ENCODE measurements around the gene FOXL2NB.

Gene FOXL2NB

DNA sequence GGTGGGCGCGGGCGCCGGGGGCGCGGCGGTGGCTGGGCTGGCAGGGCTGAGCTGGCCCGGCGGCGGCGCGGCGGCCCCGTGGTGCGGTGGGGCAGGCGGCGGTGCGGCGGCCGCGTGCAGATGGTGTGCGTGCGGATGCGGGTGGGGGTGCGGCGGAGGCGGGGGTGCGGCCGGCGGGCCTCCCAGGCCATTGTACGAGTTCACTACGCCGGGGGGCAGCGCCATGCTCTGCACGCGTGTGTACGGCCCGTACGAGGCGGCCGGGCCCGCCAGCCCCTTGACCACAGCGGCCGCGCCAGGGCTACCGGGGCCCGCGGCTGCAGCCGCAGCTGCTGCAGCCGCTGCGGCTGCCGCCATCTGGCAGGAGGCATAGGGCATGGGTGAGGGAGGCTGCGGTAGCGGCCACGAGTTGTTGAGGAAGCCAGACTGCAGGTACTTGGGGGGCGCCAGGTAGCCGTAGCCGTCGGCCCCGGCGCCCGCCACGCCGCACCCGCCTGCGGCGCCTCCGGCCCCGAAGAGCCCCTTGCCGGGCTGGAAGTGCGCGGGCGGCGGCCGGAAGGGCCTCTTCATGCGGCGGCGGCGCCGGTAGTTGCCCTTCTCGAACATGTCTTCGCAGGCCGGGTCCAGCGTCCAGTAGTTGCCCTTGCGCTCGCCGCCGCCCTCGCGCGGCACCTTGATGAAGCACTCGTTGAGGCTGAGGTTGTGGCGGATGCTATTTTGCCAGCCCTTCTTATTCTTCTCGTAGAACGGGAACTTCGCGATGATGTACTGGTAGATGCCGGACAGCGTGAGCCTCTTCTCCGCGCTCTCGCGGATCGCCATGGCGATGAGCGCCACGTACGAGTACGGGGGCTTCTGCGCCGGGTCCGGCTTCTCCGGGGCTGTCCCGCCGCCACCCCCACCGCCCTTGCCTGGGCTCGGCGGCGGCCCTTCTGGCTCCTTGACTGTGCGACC is 1.0 kb upstream of the FOXL2NB start:
- no peak for TF ChIP-seq GATA3 (IDR thresholded peaks at IDR 0.05; ENCODE audit: low read depth, low read length)
- no peak for TF ChIP-seq GATA2 (IDR thresholded peaks at IDR 0.05; ENCODE audit: low read depth, low read length)

DNA sequence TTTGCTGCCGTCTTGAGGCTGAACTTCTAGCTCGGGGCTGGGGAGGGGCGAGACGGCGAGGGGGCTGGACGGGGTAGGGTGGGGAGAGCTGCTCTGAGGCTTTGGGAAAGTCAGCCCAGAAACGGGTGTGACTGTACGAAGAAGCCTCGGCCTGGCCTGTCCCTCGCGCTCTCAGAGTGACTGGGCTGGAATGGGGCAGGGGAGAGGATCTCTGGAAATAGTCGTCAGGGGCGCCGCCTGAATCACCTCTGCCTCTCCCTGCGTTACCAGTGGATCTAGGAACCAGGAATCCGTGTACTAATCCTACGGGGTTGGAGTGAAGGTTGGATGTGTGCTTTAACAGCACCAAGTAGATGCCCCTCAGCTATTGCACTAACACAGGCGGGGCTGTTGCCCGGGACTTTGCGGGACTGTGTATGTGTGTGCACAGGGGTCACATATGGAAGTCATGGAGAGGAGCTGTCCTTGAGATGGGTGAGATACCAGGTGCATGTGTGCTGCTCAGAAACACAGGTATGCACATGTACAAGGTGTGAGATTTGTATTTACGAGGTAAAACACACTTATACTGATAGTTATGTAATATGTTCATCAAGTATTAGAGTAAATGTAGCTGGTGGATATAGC is 591 bp downstream of the FOXL2NB start:
- TF ChIP-seq GATA2 (IDR thresholded peaks at IDR 0.05; ENCODE audit: low read depth, low read length) (no peak), GATA3 (IDR thresholded peaks at IDR 0.05; ENCODE audit: low read depth, low read length) (no peak)

DNA sequence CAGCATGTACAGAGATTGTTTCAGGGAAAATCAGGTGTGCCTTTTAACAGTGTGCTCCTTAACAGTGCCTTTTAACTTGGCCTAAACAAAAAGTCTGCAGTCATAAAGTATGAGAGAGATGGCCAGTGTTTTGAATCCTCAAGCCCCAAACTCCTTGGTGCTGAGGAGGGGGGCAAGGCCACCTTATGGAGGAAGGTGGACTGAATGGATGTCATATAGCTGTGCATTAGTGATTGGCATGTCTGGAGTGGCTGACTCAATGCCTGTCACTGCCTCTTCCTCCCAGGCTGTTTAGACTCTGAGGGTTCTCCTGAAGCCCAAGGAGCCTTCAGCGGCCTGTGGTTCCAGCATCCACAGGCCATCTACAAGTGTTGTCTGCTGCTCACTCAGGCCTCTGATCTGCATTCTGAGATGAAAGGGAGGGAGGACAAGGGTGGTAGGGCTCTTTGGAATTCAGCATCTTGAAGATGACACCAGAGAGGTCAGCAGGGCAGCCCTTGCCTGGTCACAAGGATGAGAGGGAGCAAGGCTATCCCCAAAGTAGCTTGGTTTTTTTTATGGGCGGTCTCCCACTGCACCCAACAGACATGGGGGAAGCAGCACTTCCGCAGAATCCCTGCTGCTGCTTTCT is 1.5 kb downstream of the FOXL2NB start:
- no peak for TF ChIP-seq GATA3 (IDR thresholded peaks at IDR 0.05; ENCODE audit: low read depth, low read length)
- no peak for TF ChIP-seq GATA2 (IDR thresholded peaks at IDR 0.05; ENCODE audit: low read depth, low read length)

DNA sequence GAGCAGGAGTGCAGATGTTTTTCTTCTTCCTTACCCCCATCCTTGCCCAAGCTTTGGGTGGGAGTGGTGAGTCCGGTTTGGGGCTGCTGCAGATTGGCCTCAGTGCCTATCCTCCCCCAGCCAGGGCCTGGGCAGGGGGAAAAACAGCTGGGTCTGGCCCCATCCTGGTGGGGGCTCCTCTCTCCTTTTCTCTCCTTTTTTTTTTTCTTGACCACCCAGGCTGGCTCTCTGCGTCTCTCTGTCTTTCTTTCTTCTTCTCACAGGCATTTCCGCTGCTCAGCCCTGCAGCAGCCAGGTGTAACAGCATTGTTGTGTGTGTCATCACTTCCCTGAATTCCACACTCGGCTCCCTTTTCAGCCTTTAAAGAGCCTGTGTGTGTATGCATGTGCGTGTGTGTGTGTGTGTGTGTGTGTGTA is 2.0 kb downstream of the FOXL2NB start:
- TF ChIP-seq GATA2 (IDR thresholded peaks at IDR 0.05; ENCODE audit: low read depth, low read length) (no peak), GATA3 (IDR thresholded peaks at IDR 0.05; ENCODE audit: low read depth, low read length) (no peak)

DNA sequence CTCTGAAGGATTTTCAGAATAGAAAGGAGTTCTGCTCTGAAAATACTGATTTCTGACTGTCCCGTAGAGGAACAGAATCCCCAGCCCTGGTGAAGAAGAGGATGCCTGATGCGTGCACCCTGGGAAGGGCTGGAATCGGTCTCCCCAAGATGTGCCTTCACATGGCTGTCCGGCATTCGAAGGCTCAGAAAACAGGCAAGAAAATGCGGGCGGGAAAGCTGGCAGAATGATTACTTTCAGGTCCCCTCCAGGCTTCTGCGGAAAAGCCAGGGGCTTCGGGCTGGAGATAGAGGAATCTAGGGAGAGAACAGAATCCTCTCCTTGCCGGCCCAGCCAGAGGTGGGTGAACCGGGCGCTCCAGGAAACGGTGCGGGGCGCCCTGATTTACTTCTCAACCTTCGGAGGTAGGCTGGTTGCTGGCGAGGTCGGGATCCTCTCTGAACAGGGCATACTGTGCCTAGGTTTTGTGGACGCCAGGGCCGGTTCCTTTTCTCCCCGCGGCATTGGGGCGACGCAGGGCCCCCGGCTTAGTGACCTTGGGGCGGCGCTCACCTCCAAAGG is 2.5 kb downstream of the FOXL2NB start:
- TF ChIP-seq GATA2 (IDR thresholded peaks at IDR 0.05; ENCODE audit: low read depth, low read length): no peak
- no peak for TF ChIP-seq GATA3 (IDR thresholded peaks at IDR 0.05; ENCODE audit: low read depth, low read length)

DNA sequence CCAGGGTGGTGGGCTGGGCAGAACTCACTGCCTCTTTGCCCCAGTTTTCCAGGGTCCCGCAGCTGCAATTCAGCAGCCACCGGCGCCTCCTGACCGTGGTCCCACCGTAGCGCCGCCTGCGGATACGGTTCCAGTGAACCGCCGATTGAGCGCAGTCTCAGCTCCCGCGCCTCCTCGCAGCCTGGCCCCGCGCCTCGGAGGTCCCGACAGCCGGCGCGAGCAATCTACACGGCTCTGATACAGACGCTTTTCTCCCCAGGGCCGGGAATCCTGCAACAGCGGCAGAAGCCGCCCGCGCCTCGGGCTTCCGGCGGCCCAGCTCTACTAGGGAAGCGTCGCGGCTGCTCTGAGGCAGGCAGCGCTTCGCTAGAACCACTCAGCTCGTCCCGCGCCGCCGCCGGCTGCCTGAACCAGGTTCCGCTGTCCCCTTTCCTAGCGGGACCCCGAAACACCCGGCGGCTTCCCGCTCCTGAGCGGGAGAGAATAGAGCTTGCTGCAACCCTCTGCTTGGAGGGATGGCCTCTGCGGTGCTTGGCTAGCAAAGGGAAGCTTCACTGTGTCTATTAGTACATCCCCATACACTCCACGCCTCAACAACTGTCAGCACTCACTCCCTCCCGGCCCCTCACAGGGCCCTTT is 3.1 kb downstream of the FOXL2NB start:
- TF ChIP-seq GATA3 (IDR thresholded peaks at IDR 0.05; ENCODE audit: low read depth, low read length) (no peak), GATA2 (IDR thresholded peaks at IDR 0.05; ENCODE audit: low read depth, low read length) (no peak)

DNA sequence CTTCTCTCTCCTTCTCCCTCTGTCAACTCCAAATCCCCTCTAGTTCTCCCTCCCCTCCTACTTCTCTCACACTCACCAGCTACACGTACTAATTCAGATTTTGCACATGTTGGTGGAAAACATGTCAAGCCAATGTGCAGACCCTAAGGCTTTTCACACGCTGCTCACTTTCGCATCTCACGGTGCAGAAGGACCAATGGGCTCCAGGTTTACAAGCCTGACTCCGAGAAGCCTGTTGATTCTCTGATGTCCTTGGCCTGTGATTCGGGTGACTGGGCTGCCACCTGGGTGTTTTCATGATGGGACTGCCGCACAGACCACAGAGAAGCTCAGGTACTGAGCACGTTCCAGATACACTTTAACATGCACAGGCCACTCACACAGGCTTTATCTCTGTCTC is 3.7 kb downstream of the FOXL2NB start:
- TF ChIP-seq GATA2 (IDR thresholded peaks at IDR 0.05; ENCODE audit: low read depth, low read length) (no peak), GATA3 (IDR thresholded peaks at IDR 0.05; ENCODE audit: low read depth, low read length) (no peak)

DNA sequence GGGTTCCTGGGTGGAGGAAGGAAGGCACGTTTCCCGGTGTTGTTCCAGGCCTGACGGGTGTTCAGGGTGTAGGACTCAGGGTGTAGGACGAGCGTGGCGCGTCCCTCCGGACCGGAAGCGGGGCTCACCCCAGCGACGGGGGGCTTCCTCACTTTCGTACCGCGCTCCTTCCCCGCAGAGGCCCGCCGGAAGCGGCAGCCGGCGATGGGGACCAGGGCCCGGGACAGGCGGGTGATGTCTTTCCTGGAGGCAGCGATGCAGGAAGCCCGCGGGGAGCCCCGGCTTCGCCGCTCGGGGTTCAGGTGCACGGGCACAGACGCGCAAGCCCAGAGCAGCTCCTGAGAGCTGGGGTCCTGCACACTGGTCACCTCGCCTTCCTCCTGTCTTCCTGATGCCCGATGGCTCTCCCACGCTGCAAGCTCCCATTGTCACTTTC is 13.4 kb downstream of the FOXL2NB start:
- no peak for TF ChIP-seq GATA3 (IDR thresholded peaks at IDR 0.05; ENCODE audit: low read depth, low read length)
- no peak for TF ChIP-seq GATA2 (IDR thresholded peaks at IDR 0.05; ENCODE audit: low read depth, low read length)

DNA sequence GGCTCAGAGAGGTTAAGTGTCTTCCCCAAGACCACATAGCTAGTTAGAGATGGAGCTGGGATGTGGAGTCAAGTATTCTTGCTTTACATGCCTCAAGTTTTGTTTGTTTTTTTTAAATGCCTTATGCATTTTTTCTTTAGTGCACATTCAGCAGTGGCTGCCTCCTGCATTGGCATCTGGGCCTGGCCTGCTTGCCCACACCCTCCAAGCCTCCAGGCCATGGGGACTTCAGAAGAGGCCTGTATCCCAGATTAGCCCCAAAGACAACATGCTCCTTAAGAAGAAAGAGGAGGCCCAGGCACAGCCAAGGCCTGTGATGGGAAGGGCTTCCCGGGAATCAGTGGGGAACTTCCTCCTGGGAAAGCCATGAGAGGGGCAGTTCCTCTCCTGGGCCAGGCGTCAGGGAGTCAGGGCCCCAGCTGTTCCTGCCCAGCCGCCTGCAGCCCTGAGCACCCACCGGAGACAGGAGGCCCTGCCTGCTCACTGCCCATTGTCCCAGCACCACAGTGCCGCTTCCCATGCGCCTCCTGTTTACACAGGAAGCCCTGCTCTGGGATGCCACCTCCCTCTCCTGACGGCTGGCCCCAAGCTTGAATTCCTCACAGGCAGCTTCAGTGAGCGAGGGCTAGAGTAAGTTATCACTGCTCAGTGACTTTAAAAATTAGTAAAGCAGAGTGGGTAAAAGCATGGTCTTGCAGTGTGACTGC is 16.0 kb downstream of the FOXL2NB start:
- TF ChIP-seq GATA3 (IDR thresholded peaks at IDR 0.05; ENCODE audit: low read depth, low read length) (no peak), GATA2 (IDR thresholded peaks at IDR 0.05; ENCODE audit: low read depth, low read length) (no peak)

DNA sequence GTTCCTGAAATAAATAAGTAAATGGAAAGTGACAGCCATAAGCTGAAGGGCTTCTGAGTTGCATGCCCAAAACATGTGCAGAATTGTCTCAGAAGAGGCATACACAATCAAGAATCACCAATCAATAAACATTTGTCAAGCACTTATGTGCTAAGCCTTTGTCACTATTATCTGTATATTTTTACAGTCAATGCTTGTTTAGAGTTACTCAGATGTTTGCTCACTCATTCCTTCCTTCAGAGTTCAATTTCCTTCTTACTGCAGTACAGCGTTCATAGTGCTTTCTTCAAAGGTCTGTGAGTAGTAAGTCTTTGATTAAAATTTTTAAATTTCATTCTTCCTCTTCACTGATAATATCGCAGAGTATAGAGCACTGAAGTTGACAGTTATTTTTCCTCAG is 17.2 kb downstream of the FOXL2NB start:
- TF ChIP-seq GATA3 (IDR thresholded peaks at IDR 0.05; ENCODE audit: low read depth, low read length) (no peak), GATA2 (IDR thresholded peaks at IDR 0.05; ENCODE audit: low read depth, low read length) (no peak)

DNA sequence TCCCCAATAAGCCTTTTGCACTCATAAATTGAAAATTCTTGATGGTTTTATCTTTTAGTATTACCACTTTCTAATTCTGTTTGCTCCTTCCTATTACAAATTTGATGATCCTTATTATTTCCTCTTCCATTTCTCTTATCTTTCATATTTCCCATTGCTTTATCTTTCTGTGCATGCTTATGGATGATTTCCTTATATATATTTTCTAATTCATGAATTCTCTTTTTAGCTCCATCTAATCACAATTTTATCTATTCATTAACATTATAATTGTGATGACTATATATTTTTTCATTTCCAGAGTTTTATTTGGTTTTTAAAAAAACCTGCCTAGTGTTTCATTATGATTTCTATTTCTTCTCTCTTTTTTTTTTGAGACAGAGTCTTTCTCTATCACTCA is 17.9 kb downstream of the FOXL2NB start:
- TF ChIP-seq GATA2 (IDR thresholded peaks at IDR 0.05; ENCODE audit: low read depth, low read length) (no peak), GATA3 (IDR thresholded peaks at IDR 0.05; ENCODE audit: low read depth, low read length) (no peak)

DNA sequence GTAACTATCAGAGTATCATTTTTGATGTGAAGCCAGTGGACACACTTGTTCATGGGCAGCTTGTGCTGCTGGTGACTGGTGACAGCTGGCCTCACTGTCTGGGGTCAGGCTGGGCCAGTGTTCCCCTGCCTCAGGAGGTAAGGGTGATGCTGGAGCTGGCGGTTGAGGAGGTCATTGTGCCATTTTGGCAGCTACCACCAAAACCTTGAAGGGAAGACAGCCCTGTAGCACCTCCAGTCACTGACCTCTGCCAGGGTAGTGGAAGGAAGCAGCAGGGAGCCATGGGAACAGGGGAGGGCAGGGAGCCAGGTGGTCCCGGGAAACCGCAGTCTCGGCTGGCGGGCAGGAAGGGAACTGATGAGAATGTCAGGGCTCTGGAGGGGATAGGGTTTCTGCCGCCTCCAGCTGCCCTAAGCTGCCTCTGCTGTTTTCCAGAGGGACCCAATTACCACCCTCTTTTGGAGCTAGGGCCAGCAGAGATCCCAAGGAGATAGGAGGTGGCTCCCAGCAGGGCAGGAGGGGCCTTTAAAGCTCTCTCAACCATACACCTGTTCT is 24.8 kb downstream of the FOXL2NB start:
- TF ChIP-seq GATA2 (IDR thresholded peaks at IDR 0.05; ENCODE audit: low read depth, low read length) (no peak), GATA3 (IDR thresholded peaks at IDR 0.05; ENCODE audit: low read depth, low read length) (no peak)

DNA sequence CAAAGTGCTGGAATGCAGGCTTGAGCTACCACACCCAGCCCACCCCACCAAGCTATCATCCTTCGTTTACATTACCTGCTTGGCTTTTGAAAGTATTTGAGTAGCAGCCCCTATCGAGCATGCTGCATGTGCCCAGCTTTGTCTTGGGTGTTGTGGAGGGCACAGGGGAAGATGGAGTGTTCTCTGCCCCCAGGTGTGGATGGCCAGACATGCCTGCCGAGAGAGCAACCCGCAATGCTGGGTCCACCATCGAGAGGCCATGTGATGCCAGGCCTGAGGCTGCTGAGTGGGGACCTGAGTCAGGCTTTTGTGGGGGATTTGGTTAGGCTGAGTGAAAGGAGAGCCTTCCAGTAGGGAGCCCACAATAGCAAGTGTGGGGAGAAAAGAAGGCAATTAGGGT is 25.9 kb downstream of the FOXL2NB start:
- TF ChIP-seq GATA2 (IDR thresholded peaks at IDR 0.05; ENCODE audit: low read depth, low read length) (no peak), GATA3 (IDR thresholded peaks at IDR 0.05; ENCODE audit: low read depth, low read length) (no peak)

All from SH-SY5Y (cell line).